Stimulated activated CD4-positive, alpha-beta T cell treated with anti-CD3 and anti-CD28 coated beads, Interleukin-4, amount 100 ng/mL, for 24 hours (primary cell): ENCODE data around the gene GPD2.
"Not testable (repeated sequence)": the region's sequence is repeated elsewhere in the genome, so short reads cannot be mapped to it uniquely, and the experiment has no call there.

Experiments used
- DNase-seq: peaks from one replicate; pipeline ENCODE4 v3.0.0-alpha.2; 2020

GPD2 gene

DNA sequence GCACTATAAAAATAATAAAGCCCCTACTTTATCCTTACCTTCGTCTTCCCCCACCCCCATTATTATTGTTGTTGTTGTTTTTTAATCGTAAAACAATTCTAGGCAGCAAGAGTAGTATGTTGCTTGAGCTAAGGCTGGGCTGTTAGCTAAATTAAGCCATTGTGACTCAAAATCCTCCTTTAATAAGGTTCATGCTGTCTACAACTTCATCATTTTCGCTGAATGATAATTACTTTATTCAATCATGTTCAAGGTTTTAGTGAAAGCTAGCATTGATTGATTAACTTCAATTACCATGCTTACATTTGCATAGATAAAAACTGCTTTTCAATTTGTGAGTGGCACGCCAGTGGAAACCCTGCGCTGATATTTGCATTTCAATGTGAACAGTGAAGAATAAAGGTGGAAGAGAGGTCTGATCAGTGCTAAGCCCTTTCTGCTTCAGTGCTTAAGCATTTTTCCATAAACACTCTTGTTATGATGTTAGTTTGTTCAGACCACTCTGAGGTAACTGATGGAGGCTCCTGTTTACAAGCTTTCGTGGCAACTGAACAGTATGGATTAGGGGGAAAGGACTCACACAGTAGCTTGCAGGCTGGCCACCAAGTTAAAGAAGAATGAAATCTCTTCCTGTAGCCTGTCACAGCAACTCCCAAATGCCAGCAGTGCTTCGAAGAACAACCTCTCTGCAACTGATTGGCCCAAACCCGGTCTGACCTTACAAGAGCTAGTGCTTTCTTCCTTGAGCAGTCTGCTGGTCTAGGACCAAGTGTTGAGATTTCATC lies 156.8 kb downstream of the GPD2 start:
- DNase-seq: no peak

- no peak for DNase-seq
These were observed 157.4 kb downstream of the GPD2 start for GRCh38 chr2:156593594-156593921.

DNA sequence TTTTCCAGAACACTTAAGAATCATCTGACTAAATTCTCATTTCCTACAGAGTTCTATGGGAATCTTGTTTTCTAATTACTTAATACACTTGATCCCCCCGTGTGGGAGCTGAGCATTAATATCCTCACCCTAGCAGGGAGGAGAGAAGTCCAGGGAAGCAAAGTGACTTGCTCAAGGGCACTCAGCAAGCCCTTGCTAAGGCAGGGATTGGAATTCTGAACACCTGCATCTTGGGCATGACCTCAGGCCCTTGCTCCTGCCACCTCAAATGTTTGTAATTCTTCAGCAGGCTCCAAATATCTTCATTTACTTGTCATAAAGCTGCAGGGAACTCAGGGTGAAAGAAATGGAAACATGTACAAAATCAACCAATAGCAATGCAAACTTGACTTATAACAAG lies 162.4 kb downstream of the GPD2 start:
- DNase-seq: no peak

- DNase-seq: no peak
These were observed 164.0 kb downstream of the GPD2 start for GRCh38 chr2:156600196-156600595.

GRCh38 chr2:156601855-156602551 lies 165.8 kb downstream of the GPD2 start:
- no peak for DNase-seq

DNA sequence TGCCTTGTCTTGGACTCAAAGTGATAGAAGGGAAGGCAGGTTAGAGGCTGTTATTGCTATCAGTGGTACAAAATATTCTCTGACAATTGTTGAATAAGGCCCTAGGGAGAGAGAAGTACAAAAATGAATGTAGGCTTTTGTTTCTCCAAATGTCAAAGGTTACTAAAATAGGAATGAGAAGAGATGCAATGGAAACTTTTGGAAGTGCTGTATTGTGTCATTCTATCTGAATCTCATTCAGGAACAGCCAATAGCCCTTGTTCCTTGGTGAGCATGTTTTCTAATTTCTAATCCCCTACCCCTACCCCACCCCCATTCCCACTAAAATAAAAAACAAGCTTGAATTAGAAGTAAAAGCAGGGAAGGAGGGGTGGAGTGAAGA lies 166.4 kb downstream of the GPD2 start:
- no peak for DNase-seq

DNA sequence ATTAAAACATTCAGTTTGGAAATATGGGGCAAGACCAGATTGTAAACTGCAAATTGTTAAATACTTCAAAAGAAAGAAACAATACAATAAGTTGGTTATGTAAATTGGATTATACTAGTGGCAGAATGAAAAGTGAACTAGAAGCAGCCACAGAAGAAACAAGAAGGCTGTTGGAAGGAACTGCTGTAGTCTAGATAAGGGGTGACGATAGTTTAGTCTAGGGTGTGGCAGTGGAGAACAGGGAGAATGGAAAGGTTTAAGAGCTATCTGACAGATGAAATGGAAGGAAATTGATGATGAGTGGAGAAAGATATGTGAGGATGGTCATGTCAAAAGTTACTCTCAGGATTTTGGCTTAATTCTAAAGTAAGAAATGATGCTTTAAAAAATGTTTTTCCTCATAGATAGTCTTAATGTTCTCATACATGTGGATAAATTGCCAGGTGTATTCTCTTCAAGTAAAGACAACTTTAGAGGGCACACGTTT lies 179.7 kb downstream of the GPD2 start:
- no peak for DNase-seq

DNA sequence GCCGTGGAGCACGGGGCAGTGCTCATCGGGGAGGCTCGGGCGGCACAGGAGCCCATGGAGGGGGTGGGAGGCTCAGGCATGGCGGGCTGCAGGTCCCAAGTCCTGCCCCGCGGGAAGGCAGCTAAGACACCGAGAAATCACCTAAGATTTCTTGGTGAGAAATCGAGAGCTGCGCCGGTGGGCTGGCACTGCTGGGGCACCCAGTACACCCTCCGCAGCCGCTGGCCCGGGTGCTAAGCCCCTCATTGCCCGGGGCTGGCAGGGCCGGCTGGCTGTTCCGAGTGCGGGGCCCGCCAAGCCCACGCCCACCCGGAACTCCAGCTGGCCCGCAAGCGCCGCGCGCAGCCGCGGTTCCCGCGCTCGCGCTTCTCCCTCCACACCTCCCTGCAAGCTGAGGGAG lies 181.9 kb downstream of the GPD2 start:
- not testable (repeated sequence) for DNase-seq

DNA sequence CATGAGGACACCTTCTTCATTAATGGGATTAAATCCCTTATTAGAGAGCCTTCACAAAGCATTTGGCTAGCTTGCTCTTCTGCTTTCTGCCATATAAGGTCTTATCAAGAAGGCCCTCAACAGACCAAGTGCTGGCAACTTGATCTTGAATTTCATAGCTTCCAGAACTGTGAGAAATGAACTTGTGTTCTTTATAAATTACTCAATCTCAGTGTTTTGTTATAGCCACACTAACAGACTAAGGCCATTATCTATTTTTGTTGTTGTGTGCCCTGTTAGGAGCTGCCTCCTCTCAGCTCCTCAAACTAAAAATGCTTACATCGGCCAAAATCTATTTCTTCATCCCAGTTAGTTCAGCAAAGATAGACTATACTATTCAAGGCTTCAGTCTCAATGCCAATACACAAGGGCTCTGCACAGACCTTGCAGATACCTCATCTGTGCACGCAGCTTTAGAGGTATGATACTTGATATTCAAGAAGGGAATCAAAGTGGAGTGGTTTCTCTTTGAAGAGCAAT lies 182.9 kb downstream of the GPD2 start:
- no peak for DNase-seq

DNA sequence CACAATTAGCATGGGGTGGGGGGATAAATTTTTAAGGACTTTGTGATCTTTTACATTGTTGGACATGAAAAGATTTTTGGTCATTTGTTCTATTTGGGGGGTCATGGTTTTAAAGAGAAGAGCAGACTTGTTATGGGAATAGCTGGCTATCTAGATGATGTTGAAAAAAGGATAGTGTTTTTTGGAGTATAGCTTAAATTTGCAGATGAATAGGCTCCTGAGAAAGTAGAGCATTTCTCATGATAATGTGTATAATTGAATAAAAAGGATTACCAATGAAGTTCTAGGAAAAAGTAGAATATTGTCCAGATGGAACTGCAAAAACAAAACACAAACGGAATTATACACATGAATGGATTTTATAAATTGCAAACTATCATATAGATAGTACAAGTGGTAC lies 186.3 kb downstream of the GPD2 start:
- DNase-seq: no peak

- no peak for DNase-seq
These were observed 189.4 kb downstream of the GPD2 start for GRCh38 chr2:156625360-156626170.

DNA sequence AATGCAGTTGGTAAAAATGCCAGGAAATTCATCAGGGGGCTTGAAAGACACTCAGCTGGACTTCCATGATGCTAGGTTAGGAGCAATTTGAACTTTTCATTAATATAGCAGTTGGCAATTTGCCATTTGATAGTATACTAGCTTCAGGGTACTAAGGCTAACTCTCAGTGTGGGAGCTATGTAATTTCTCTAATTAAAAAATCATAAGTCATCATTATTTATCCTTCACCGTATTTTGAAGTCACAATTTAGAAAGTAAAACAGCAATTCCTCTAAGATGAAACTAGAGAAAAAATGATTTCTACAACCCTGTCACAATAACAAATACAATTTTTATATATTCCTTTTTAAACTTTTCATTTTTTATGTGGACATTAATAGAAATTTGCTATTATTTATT lies 190.8 kb downstream of the GPD2 start:
- no peak for DNase-seq

- no peak for DNase-seq
These were observed 194.6 kb downstream of the GPD2 start for GRCh38 chr2:156630579-156631337.

DNA sequence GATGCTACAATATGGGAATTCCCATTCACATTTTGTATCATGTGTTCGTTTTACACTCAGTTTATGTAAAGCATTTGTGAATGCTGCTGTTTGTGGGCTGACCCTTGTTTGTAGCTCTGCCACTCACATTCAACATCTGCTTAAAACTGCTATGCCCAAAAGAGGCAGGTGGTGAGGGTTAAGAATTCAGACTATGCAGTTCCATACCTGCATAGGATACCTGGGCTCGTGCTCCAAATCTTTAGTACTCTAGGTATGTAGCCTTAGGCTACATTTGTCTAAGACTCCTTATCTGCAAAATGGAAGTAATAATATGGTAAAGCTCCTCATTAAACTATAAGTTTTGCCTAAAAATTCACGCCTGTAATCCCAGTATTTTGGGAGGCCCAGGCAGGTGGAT lies 199.5 kb downstream of the GPD2 start:
- DNase-seq: no peak
